ENCODE data around the gene ASH1L.
"Not testable (repeated sequence)": the region's sequence is repeated elsewhere in the genome, so short reads cannot be mapped to it uniquely, and the experiment has no call there.

Gene ASH1L

GRCh38 chr1:155410931-155411330 is 151.7 kb downstream of the ASH1L start:
- DNase-seq (ENCODE audit: low read depth) = no peak
- no peak overlapping the region for H3K4me3 ChIP-seq (ENCODE audit: low read length)
- no peak for TF ChIP-seq CTCF (conservative IDR thresholded peaks at IDR 0.05; ENCODE audit: low read depth, low read length)

GRCh38 chr1:155396874-155397476 is 165.6 kb downstream of the ASH1L start:
- no peak for DNase-seq (ENCODE audit: low read depth)
- H3K4me3 ChIP-seq (ENCODE audit: low read length) = no peak overlapping the region
- TF ChIP-seq CTCF (conservative IDR thresholded peaks at IDR 0.05; ENCODE audit: low read depth, low read length) = no peak

GRCh38 chr1:155392898-155393411 is 169.6 kb downstream of the ASH1L start:
- DNase-seq (ENCODE audit: low read depth) = peak; percentile 94
- no peak for TF ChIP-seq CTCF (conservative IDR thresholded peaks at IDR 0.05; ENCODE audit: low read depth, low read length)
- no peak overlapping the region for H3K4me3 ChIP-seq (ENCODE audit: low read length)

GRCh38 chr1:155389826-155390225 is 172.8 kb downstream of the ASH1L start:
- H3K4me3 ChIP-seq (ENCODE audit: low read length) = no peak overlapping the region
- no peak for DNase-seq (ENCODE audit: low read depth)
- TF ChIP-seq CTCF (conservative IDR thresholded peaks at IDR 0.05; ENCODE audit: low read depth, low read length) = no peak

- H3K4me3 ChIP-seq (ENCODE audit: low read length); DNase-seq (ENCODE audit: low read depth): not testable (repeated sequence)
Observed at GRCh38 chr1:155385836-155386235, 176.8 kb downstream of the ASH1L start.

- DNase-seq (ENCODE audit: low read depth) = no peak
- no peak overlapping the region for H3K4me3 ChIP-seq (ENCODE audit: low read length)
- TF ChIP-seq CTCF (conservative IDR thresholded peaks at IDR 0.05; ENCODE audit: low read depth, low read length) = no peak
Observed at GRCh38 chr1:155383406-155383805, 179.2 kb downstream of the ASH1L start.

- no peak overlapping the region for H3K4me3 ChIP-seq (ENCODE audit: low read length)
- TF ChIP-seq CTCF (conservative IDR thresholded peaks at IDR 0.05; ENCODE audit: low read depth, low read length) = no peak
- no peak for DNase-seq (ENCODE audit: low read depth)
Observed at GRCh38 chr1:155379631-155380090, 182.9 kb downstream of the ASH1L start.
